ENCODE results near the gene CSAG2. TPM values are rescaled to one million over a fixed set of nuclear protein-coding genes. Genes with fewer than 3 reads are reported as not detected.

The CSAG2 gene, protein sequence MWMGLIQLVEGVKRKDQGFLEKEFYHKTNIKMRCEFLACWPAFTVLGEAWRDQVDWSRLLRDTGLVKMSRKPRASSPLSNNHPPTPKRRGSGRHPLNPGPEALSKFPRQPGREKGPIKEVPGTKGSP
- not detected in 2 replicates for total RNA-seq

GRCh38 chrX:152709173-152709572, at the start of gene CSAG2:
Gene CSAG2, minus strand, starts transcription at chrX:152709273. Its CDS starts 161 bp downstream, at chrX:152709112.

GRCh38 chrX:152753686-152754650, 44.9 kb upstream of the CSAG2 start, which contains the start of gene MAGEA2:
Gene MAGEA2, minus strand, starts transcription at chrX:152753842. Its CDS starts 2,479 bp downstream, at chrX:152751363.

GRCh38 chrX:152733261-152733975, 24.3 kb upstream of the CSAG2 start, which contains the start of the genes CSAG1 and MAGEA12:
Gene CSAG1, minus strand, starts transcription at chrX:152733721. Its CDS starts 1,261 bp downstream, at chrX:152732460.
Gene MAGEA12, plus strand, starts transcription at chrX:152733757. Its CDS starts 2,405 bp downstream, at chrX:152736162.

GRCh38 chrX:152713815-152714787, 5.0 kb upstream of the CSAG2 start, which contains the start of gene MAGEA2B:
Gene MAGEA2B, plus strand, starts transcription at chrX:152714628. Its CDS starts 2,479 bp downstream, at chrX:152717107.

GRCh38 chrX:152697952-152698931, 10.8 kb downstream of the CSAG2 start, which contains the start of gene MAGEA3:
Gene MAGEA3, plus strand, starts transcription at chrX:152698794. Its CDS starts 2,039 bp downstream, at chrX:152700833.

Other genes starting within 250 kb of the CSAG2 start
- not detected in 2 replicates for gene GABRQ, start 71.4 kb downstream of the CSAG2 start, total RNA-seq
- not detected in 2 replicates for gene MAGEA3, start 10.5 kb downstream of the CSAG2 start, total RNA-seq
- gene MAGEA2B, start 5.4 kb upstream of the CSAG2 start, total RNA-seq = not detected in 2 replicates
- not detected in 2 replicates for gene CSAG1, start 24.4 kb upstream of the CSAG2 start, total RNA-seq
- not detected in 2 replicates for gene MAGEA12, start 24.5 kb upstream of the CSAG2 start, total RNA-seq
- not detected in 2 replicates for gene MAGEA2, start 44.6 kb upstream of the CSAG2 start, total RNA-seq
- gene CSAG3, start 49.9 kb upstream of the CSAG2 start, total RNA-seq = not detected in 2 replicates
- gene MAGEA6, start 60.4 kb upstream of the CSAG2 start, total RNA-seq = not detected in 2 replicates
- 30.5 and 34.2 TPM in 2 replicates for gene CETN2, start 121.5 kb upstream of the CSAG2 start, total RNA-seq
- 23.7 and 34.0 TPM in 2 replicates for gene NSDHL, start 121.8 kb upstream of the CSAG2 start, total RNA-seq
- gene ZNF185, start 188.8 kb upstream of the CSAG2 start, total RNA-seq = 8.4 and 11.0 TPM in 2 replicates